Stimulated activated CD4-positive, alpha-beta T cell treated with anti-CD3 and anti-CD28 coated beads, TNF-alpha, amount 100 ng/mL, for 1 hour (primary cell): ENCODE measurements around the gene ADCY2.

Experiments
- DNase-seq, 3 donors: peaks; one replicate each; pipeline ENCODE4 v3.0.0-alpha.2; 2020; ENCODE audit warnings: low read depth in 3 of 3, low spot score in 1 of 3

Gene ADCY2

DNA sequence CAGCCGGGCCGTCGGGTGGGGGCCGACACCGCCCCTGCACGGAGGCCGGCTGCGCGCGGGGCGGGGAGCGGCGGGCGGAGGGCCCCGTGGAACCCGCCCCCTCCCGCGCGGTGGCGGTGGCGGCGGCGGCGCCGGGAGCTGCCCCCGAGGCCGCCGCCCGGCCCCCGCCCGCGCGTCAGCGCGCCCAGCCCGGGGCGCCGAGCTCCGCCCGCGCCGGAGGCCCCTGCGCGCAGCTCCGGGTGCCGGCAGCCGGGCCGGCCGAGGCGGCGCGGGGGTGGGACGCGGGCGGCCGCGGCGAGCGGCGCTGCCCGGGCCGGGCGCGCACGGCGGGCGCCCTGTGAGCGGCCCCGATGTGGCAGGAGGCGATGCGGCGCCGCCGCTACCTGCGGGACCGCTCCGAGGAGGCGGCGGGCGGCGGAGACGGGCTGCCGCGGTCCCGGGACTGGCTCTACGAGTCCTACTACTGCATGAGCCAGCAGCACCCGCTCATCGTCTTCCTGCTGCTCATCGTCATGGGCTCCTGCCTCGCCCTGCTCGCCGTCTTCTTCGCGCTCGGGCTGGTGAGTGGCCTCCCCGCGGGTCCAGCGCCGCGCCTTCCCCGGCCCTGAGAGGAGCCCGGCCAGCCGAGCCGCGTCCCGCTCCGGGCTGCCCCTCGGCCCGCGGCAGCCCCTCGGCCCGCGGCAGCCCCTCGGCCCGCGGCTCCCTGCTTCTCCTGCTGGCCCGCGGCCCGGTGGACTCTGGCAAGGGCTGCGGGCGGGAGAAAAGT is at the start of gene ADCY2:
TSS of gene ADCY2 (plus strand) at position 192 of the 766 bp plus-strand sequence. CDS start at position 351, 159 bp downstream.
- DNase-seq = no peak

DNA sequence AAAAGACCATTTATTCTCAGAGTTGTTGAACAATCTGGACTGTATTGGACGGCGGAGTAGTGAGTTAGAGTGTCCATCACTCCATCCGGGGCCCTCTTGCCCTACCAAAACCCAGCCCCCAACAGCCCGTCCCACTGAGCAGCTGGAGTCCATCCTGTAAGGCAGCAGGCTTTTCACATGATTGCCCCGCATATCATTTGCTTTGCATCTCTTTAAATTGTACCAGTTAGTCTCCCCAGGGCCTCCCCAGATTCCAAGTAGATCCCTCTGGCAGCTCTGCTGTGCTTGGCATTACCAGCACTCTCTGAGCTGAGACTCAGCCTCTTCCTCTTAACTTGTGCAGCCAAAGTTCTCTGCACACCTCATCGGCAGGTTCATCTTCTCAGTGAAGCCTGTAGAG is 48.6 kb upstream of the ADCY2 start:
- DNase-seq = no peak

DNA sequence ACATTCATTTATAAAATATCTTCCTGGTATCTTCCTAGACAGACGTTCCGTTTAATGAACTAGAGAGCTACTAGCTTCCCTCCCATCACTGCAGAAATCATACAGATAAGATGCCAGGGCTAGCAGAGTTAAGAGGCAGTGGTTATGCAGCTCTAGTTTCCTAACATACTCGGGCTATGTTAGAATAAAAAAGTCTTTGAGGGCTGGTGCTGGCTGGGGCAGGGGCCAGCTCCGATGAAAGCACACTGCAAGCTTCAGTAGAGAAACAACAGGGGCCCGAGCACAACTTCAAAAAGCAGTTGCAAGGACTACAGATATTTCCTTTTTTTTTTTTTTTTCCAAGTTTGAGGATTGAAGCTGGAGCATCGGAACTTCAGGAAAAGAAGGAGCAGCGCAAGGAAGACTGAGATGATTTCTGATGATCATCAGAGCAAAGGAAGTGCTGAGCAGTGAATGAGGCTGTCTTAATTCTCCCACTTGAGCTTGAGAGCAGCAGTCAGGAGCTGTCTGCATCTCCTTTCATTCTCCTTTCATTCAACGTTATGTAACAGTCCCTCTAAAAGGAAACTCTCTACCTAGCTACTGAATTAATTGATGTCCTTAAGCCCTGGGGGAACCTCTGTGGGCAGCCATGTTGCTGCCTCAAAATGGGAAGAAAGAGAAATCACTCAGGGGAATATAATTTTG is 47.6 kb upstream of the ADCY2 start:
- no peak for DNase-seq

DNA sequence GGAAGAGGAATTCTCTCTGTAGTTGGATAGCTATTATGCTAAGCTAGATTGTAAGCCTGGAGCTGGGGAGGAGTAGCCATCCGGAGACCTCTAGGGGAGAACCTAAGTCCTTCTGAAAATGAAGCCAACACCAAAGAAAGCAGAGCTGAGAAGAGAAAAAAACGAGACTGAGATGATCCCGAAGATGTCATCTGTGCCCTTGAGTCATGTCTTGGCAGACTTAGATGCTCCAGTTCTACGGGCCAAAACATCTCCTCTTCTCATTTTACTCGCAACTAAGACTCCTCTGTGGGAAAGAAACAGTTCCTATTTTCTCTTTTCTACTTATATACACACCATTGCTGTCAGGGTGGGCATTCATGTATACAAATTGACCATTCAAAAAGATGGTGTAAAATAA is 34.3 kb upstream of the ADCY2 start:
- DNase-seq = no peak

DNA sequence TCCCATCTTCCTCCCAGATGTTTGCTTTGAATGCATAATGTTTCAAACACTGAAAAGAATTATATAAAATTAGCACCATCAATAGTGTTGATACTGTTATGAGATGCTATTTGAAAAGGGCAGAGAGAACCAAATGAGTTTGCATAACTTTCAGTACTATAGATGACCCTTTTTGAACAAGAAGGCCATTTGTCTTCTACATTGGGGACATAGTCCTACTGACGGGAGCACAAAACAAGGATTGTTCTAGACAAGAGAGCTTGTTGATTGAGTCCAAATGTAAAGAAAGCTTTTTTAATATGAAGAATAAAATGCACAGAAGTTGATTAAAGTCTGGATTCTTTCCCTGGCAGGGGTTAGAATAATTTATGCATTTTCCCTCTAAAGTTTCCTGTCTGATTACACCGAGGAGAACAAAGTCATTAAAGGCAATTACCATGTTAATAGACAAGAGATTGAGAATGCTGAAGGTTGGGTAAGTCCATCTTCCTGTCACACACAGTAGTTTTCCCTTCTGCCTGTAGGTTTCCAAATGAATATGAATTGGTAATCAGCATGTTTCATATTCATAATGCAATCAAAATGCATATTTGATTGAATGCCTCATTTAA is 32.8 kb upstream of the ADCY2 start:
- DNase-seq = no peak

DNA sequence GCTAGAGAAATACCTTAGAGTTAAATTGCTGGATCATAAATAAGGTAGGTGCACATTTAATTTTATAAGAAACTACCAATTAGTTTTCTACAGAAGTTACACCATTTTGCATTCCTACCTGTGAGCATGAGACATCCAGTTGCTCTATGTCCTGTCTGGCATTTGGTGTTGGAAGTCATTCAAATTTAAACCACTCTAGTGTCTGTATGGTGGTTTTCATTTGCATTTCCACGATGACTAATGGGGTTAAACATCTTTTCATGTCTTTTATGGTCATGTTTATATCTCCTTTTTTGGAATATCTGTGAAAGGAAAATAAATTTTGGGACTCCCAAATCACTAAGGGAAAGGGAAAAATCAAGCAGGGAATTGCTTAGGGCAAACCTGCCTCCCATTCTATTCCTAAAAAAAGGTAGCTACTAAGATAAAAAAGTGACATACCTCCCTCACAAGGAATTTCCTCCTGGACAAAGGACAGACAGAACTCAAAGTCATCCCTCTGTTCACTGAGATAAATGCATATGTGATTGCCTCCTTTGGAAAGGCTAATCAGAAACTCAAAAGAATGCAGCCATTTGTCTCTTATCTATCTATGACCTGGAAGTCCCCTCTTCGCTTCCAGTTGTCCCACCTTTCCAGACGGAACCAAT is 31.6 kb upstream of the ADCY2 start:
- DNase-seq = no peak

DNA sequence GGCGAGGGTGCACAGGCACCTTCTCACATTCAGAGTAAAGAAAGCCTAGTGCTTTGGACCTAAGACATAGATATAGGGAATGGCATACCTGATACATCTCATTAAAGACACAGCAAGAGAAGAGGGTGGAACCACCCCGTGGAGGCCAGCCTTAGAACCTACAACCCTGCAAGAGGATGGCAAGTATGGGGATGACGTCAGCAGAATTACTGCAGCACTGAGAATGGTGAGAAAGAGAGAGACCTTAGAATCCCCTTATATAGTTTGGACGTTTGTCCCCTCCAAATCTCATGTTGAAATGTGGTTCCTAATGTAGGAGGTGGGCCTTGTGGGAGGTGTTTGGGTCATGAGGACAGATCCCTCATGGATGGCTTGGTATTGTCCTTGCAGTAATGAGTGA is 28.2 kb upstream of the ADCY2 start:
- DNase-seq = no peak

DNA sequence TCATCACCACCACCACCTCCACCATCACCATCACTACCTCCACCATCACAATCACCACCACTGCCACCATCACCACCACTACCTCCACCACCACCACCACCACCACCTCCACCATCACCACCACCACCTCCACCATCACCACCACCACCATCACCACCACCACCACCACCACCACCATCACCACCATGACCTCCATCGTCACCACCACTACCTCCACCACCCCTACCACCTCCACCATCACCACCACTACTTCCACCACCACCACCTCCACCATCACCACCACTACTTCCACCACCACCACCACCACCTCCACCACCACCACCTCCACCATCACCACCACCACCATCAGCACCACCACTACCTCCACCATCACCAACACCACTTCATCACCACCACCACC is 23.5 kb upstream of the ADCY2 start:
- DNase-seq = no peak

DNA sequence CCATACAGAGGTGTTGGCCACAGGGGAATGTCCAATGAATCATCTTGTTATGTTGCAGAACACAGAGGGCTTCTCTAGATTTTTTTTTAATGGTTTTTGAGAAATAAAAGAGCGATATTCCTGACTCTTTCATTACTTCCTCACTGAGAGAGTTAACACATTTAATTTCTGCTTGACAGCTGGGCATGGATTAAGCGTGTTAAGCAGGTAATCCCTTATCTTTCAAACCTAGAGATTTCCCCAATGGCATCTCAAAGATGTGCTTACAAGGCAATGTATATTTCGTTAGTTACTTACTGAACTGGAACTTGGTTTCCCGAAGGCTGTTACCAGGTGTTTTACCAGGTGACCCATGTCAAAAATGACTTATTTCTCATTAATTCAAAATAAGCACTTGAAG is 21.8 kb upstream of the ADCY2 start:
- DNase-seq = no peak

DNA sequence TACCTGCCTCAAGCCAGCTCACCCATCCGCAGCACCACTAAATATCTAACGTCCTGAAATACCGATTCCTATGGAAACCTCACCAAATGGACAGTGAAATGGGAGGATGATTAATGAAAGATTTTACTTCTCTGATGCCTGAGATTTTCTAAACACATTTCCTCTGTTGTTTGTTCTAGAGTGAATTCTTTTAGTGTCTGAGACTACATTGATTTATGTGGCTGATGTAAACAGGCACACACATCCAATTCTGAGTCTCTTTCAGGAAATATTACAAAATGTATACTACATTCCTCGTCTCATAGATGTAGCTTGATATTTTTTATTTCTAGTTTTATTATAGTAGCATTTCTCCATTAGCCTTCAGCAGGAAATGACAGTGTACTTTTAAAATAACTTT is 20.5 kb upstream of the ADCY2 start:
- no peak for DNase-seq

DNA sequence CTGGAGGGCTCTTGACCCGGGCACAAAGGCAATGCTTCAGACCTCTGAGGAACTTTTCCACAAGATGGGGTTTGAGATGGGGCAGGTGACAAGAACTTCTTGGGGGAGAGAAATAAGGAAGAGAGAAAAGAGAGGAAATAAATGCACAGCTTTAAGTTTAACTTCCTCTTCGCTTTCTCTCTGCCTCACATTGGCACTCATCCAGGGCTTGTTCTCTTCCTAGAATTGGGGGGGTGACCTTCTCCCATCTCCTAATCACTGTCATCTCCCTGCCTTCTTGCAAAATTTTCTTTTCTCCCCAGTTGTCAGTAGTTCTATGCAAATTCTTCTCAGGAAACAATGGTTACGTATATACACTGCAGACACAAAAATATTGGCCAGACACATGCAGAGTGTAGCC is 19.1 kb upstream of the ADCY2 start:
- no peak for DNase-seq

DNA sequence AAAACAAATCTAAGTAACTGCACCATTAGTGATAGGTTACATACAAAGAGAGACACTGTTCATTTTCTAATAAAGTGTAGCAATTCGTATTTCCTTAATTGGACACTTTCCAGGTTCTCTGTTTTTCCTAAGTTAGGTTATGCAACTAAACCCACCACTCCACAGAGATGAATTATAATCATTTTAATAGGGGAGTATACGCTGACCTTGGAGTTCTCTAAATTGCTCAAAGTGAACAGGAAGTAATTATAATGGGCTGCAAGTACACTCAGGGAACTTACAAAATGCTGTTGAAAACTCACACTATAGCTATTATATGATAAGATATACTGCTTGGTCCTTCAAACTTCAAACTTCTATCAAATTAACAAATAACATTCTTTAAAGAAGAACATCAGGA is 18.2 kb upstream of the ADCY2 start:
- no peak for DNase-seq

DNA sequence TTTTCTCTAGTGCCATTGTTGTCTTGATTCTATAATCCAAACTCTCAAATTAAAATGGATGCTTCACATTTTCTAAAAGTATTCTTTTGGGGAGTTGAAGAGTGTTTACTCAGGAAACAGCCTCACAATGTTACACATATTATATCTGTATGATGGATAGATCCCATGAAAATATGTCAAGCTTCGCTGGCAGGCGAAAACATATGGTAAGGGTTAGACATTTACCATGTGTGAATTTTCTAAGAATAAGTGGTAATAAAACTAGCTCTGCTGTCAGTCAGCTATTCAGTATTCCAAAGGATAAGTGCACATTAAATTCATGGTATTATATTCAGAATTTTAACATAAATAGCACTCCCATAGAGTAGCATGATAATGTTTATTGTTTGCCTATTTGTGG is 13.3 kb upstream of the ADCY2 start:
- no peak for DNase-seq

DNA sequence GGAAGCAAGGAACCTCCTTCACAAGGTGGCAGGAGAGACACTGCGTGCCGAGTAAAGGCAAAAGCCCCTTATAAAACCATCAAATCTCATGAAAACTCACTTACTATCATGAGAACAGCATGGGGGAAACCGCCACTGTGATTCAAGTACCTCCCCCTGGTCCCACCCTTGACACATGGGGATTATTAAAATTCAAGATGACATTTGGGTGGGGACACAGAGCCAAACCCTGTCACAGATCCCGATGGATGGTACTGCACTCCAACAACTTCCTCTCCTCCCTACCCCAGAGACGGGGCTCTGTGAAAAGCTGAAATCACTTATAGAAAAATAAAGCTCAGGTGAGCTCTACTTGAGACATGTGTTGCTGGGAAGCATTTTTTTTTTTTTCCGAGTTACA is 10.3 kb upstream of the ADCY2 start:
- no peak for DNase-seq

DNA sequence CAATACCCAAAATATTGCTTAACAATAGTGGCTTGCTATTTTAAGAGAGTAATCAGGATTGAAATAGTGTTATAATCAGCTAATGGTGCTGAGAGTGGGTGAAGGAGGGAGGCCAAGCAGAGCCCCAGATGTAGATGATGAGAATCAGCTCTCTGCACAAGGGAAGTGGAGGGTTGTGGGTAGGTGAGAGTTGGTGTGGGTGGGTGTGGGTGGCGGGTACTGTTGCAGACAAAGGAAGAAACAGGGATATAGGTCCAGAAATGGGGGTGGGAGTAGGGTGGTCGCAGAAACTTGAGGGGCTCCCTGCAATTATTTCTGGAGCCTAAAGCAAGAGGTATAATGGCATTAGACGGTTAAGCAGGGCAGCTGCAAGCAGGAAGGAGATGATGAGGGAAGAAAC is 7.4 kb upstream of the ADCY2 start:
- no peak for DNase-seq

DNA sequence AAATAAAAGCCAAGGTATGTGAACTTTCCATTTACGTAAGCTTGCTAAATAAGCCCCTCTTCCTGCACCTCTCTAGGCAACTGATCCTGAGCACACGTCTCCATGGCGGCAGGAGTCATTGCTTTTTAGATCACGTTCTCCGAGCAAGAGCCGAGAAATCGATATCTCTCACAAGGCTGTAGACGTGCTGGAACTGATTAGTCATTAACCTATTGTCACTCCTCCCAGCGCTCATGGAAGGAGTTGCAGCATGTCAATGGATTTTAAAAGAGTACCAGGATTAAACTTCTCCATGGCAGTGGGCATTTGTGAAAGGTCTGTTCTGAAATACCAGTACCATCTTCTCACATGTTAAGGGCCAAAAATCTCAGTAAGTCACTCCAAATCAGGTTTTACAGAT is 4.7 kb upstream of the ADCY2 start:
- no peak for DNase-seq

DNA sequence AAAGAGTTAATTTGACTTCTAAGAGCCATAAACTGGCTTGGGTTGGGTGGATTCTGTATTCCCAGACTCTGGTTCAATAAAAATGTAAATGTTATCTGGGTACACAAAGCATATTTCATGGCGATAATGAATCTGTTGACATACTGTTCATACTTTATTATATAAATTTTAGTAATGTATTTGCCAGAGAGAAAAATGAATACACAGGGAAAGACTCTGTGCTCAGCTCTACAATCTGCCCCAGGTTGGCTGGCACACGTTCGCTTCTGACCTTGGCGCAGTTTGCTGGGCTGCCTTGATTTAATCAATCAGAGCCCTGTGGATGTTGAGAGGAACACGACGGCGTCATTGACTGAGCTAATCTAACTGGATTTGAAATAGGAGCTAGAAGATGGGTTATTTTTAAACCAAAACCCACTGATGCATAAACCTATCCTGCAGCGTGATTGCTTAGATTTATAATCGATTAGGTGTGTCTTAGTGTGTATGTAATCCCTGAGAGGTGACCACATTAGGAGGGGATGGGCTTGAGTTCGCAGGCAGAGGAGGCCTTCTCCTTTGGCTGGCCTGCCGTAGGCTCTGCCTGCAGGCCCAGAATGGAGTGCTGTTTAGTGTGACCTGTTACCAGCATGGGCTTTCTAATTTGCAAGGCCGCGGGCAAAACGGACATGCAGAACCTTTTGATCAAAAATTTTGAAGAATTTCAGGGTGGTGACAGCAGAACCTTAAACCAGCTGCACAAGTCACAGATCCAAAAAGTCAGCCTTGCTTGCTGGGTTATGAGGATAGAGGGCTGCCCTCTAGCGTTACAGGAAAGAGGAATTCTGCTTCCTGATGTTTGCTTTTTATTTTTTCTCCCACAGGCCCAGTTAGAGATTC is 3.9 kb upstream of the ADCY2 start:
- DNase-seq = no peak

DNA sequence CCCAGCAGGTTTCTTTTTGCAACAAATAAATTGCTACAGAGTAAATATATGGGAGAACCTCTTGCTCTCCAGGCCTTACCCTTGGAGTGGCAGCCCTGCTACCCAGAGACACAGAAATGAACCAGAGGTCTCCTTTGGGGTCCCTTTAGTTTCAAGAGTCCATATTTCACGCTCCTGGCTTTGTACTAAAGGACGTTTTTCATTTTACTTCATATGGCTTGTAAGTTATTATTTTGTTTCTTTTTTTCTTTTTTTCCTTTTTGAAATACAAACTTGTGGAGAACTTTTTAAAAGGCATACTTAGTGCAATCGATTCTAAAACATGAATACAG is 3.3 kb upstream of the ADCY2 start:
- DNase-seq = no peak

DNA sequence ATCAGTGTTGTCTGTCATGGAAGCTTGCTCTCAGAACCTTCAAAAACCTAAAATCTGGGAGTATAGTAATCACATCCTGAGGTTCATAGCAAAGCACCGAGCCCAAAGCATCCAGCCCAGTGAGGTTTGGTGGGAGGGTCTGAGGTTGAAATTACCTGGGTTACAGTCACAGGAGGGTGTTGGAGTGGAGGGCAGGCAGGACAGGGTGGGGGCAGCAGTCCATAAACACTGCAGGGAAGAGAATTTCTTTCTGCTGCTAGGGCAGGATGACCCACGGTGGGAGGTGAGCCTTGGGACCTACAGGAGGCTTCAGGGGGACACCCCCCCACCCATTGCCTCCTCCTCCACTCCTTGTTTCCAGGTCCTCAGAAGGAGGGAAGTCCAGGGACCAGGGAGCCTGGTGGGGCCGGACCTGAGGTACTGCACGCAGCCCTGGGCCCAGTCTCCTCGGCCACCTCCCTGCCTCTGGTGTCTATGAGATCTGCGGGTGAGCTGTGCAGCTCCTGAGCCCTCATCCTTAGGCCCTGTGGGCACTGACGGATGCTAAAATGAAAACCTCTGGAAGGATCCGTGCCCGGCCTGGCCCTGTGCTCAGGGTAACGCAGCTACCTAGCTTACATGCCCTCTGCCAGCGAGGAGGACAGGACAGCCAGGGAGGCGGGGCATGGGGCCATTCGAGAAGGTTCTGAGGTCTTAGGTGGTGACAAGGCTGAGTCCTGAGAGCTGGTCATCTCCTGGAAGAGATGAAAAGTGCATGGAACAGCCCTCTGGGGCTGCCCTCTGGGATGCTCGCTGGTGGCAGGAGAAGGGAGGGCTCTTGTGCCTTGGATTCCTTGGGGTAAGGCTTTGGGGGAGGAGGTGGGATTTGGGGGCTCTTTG is 1.8 kb upstream of the ADCY2 start:
- no peak for DNase-seq

DNA sequence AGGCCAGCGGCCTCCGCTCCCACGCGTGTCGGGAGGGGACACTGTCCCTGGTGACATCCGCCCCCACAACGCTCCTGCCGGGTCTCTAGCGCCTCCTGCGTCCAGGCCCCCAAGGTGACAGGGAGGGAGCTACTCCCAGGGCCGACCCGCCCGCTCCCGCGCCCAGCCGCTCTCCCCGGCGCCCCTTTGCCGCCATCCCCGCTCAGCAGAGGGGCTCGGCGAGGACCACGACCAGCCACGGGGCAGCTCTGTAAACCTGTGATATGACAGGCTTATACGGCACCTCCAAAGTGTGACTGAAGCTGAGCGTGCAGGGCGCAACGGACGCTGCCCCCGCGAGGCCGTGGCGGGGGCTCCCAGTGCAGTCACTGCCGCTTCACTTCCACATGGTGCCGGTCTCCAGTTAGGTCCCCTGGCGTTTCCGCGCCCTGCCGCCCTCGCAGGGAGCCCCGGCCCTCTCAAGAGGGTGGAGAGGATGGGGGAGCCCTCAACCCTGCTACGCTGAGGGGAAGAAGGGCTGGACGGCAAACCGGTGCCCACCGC is 978 bp upstream of the ADCY2 start:
- DNase-seq = no peak
